Ectodermal cell (in vitro differentiated cells): ENCODE results near the gene GOLGA3.
"Not testable (repeated sequence)": the region's sequence is repeated elsewhere in the genome, so short reads cannot be mapped to it uniquely, and the experiment has no call there.

Experiments used
- H3K27ac ChIP-seq: 2 replicates; pipeline ENCODE4 v1.7.0; 2013; ENCODE audit warnings: mild to moderate bottlenecking, low read depth, low read length; ENCODE audit not compliant: insufficient read depth, poor library complexity, severe bottlenecking
- H3K27me3 ChIP-seq: 2 replicates; pipeline ENCODE4 v1.7.0; 2013; ENCODE audit warnings: mild to moderate bottlenecking, low read length; ENCODE audit not compliant: insufficient read depth, control insufficient read depth, poor library complexity, severe bottlenecking
- H3K36me3 ChIP-seq: one replicate; pipeline ENCODE4 v1.7.0; 2013; ENCODE audit warnings: low read length; ENCODE audit not compliant: control insufficient read depth, insufficient read depth
- H3K4me1 ChIP-seq: one replicate; pipeline ENCODE4 v1.7.0; 2013; ENCODE audit warnings: low read length; ENCODE audit not compliant: control insufficient read depth, insufficient read depth
- H3K4me3 ChIP-seq: 2 replicates; pipeline ENCODE4 v1.7.0; 2013; ENCODE audit warnings: low read depth, low read length, control low read depth; ENCODE audit not compliant: insufficient read depth
- H3K9me3 ChIP-seq: 2 replicates; pipeline ENCODE4 v1.7.0; 2013; ENCODE audit warnings: mild to moderate bottlenecking, low read length, moderate library complexity; ENCODE audit not compliant: control insufficient read depth
- WGBS, 2 experiments: methylation state at CpG; one replicate each; pipeline ENCODE4 v1.1.7; 2013; ENCODE audit warnings: missing lambda C conversion rate in 2 of 2; 5-methylcytosine and 5-hydroxymethylcytosine counted together

The GOLGA3 gene

GRCh38 chr12:132861558-132861957 lies 32.9 kb upstream of the GOLGA3 start:
- 95 to 96% methylated on average over 8 of the region's 8 CpGs for WGBS, 2 experiments
- H3K27ac ChIP-seq, result no peak overlapping the region

GRCh38 chr12:132858718-132859266 lies 30.1 kb upstream of the GOLGA3 start:
- H3K4me3 ChIP-seq, result no peak overlapping the region

More at GRCh38 chr12:132861558-132861957, 32.9 kb upstream of the GOLGA3 start:
- Histone ChIP-seq H3K36me3 (peaks cover 6% of the 10 kb centered on the region), H3K4me1 (no peaks in the 10 kb centered on the region), H3K4me3 (no peak overlapping the region), H3K9me3 (no peaks in the 10 kb centered on the region), H3K27me3 (no peaks in the 10 kb centered on the region)

GRCh38 chr12:132857019-132857418 lies 28.4 kb upstream of the GOLGA3 start:
- H3K27me3 ChIP-seq, result not testable (repeated sequence)
- 91 to 92% methylated on average over 21 of the region's 21 CpGs for WGBS, 2 experiments
- H3K36me3 ChIP-seq, result peaks cover 12% of the 10 kb centered on the region

More at GRCh38 chr12:132858718-132859266, 30.1 kb upstream of the GOLGA3 start:
- WGBS, 2 experiments, result 92 to 93% methylated on average over 18 of the region's 18 CpGs
- Histone ChIP-seq H3K9me3 (no peaks in the 10 kb centered on the region), H3K4me1 (no peaks in the 10 kb centered on the region), H3K27ac (no peak overlapping the region), H3K27me3 (no peaks in the 10 kb centered on the region), H3K36me3 (peaks cover 12% of the 10 kb centered on the region)

GRCh38 chr12:132856581-132856980 lies 27.9 kb upstream of the GOLGA3 start:
- 92 to 93% methylated on average over 17 of the region's 17 CpGs for WGBS, 2 experiments
- Histone ChIP-seq H3K27me3 (no peaks in the 10 kb centered on the region), H3K27ac (no peak overlapping the region), H3K4me3 (no peak overlapping the region), H3K9me3 (no peaks in the 10 kb centered on the region), H3K4me1 (no peaks in the 10 kb centered on the region), H3K36me3 (peaks cover 12% of the 10 kb centered on the region)

More at GRCh38 chr12:132857019-132857418, 28.4 kb upstream of the GOLGA3 start:
- H3K4me1 ChIP-seq, H3K27ac ChIP-seq, H3K9me3 ChIP-seq, H3K4me3 ChIP-seq: not testable (repeated sequence)

- not testable (repeated sequence) for H3K27me3 ChIP-seq, H3K4me3 ChIP-seq, H3K9me3 ChIP-seq, H3K27ac ChIP-seq, H3K4me1 ChIP-seq
- 89 to 94% methylated on average over 14 of the region's 14 CpGs for WGBS, 2 experiments
- peaks cover 17% of the 10 kb centered on the region for H3K36me3 ChIP-seq
Measured at GRCh38 chr12:132855211-132855610, 26.5 kb upstream of the GOLGA3 start.

- 95 to 96% methylated on average over 51 of the region's 51 CpGs for WGBS, 2 experiments
- Histone ChIP-seq H3K9me3 (no peaks in the 10 kb centered on the region), H3K27ac (no peak overlapping the region), H3K36me3 (peaks cover 12% of the 10 kb centered on the region), H3K4me1 (no peaks in the 10 kb centered on the region), H3K27me3 (no peaks in the 10 kb centered on the region), H3K4me3 (no peak overlapping the region)
Measured at GRCh38 chr12:132853285-132854092, 24.8 kb upstream of the GOLGA3 start.

GRCh38 chr12:132852496-132852895 lies 23.8 kb upstream of the GOLGA3 start:
- no peak overlapping the region for H3K27ac ChIP-seq
- H3K4me3 ChIP-seq, result no peak overlapping the region
- WGBS, 2 experiments, result 96 to 98% methylated on average over 12 of the region's 12 CpGs
- H3K27me3 ChIP-seq, result no peaks in the 10 kb centered on the region
- no peaks in the 10 kb centered on the region for H3K4me1 ChIP-seq
- no peaks in the 10 kb centered on the region for H3K9me3 ChIP-seq
- peaks cover 12% of the 10 kb centered on the region for H3K36me3 ChIP-seq

- 93 to 95% methylated on average over 25 of the region's 25 CpGs for WGBS, 2 experiments
- Histone ChIP-seq H3K36me3 (peaks cover 16% of the 10 kb centered on the region), H3K27ac (no peak overlapping the region), H3K27me3 (no peaks in the 10 kb centered on the region), H3K9me3 (no peaks in the 10 kb centered on the region), H3K4me1 (no peaks in the 10 kb centered on the region), H3K4me3 (no peak overlapping the region)
Measured at GRCh38 chr12:132851465-132851864, 22.8 kb upstream of the GOLGA3 start.

GRCh38 chr12:132850291-132850690 lies 21.6 kb upstream of the GOLGA3 start:
- H3K27me3 ChIP-seq, result no peaks in the 10 kb centered on the region
- 95% methylated on average over 16 of the region's 16 CpGs for WGBS, 2 experiments
- no peaks in the 10 kb centered on the region for H3K4me1 ChIP-seq
- no peaks in the 10 kb centered on the region for H3K9me3 ChIP-seq
- no peak overlapping the region for H3K4me3 ChIP-seq
- H3K27ac ChIP-seq, result no peak overlapping the region
- peaks cover 16% of the 10 kb centered on the region for H3K36me3 ChIP-seq

- WGBS, 2 experiments, result 96% methylated on average over 13 of the region's 13 CpGs
- Histone ChIP-seq H3K9me3 (no peaks in the 10 kb centered on the region), H3K27ac (no peak overlapping the region), H3K36me3 (peaks cover 16% of the 10 kb centered on the region), H3K27me3 (no peaks in the 10 kb centered on the region), H3K4me1 (no peaks in the 10 kb centered on the region), H3K4me3 (no peak overlapping the region)
Measured at GRCh38 chr12:132848521-132848920, 19.9 kb upstream of the GOLGA3 start.
